Stimulated activated CD8-positive, alpha-beta memory T cell treated with anti-CD3 and anti-CD28 coated beads, Interleukin-12 subunit alpha, Interleukin-12 subunit beta, amount 100 ng/mL, for 4 hours (primary cell): ENCODE data around the gene EIF4G3.

Source experiments
- DNase-seq: peaks from one replicate; pipeline ENCODE4 v3.0.0-alpha.2; 2020; ENCODE audit warnings: low read depth

The EIF4G3 gene

GRCh38 chr1:20988943-20989342 lies 187.8 kb downstream of the EIF4G3 start:
- no peak for DNase-seq

GRCh38 chr1:20987831-20988825 lies 188.6 kb downstream of the EIF4G3 start:
- no peak for DNase-seq

- DNase-seq: no peak
Observed at GRCh38 chr1:20983297-20983889, 193.3 kb downstream of the EIF4G3 start.

GRCh38 chr1:20982316-20982715 lies 194.4 kb downstream of the EIF4G3 start:
- no peak for DNase-seq

GRCh38 chr1:20981915-20982314 lies 194.8 kb downstream of the EIF4G3 start:
- no peak for DNase-seq

GRCh38 chr1:20980051-20980450 lies 196.6 kb downstream of the EIF4G3 start:
- DNase-seq: no peak

GRCh38 chr1:20978413-20978812 lies 198.3 kb downstream of the EIF4G3 start:
- DNase-seq: no peak

- no peak for DNase-seq
Observed at GRCh38 chr1:20975668-20976067, 201.0 kb downstream of the EIF4G3 start.

GRCh38 chr1:20974951-20975350 lies 201.7 kb downstream of the EIF4G3 start:
- DNase-seq: no peak

GRCh38 chr1:20974069-20974468 lies 202.6 kb downstream of the EIF4G3 start:
- DNase-seq: no peak

GRCh38 chr1:20972855-20973254 lies 203.8 kb downstream of the EIF4G3 start:
- DNase-seq: no peak

- DNase-seq: no peak
Observed at GRCh38 chr1:20964540-20965484, 211.9 kb downstream of the EIF4G3 start.

- DNase-seq: no peak
Observed at GRCh38 chr1:20962576-20963258, 214.0 kb downstream of the EIF4G3 start.

- no peak for DNase-seq
Observed at GRCh38 chr1:20958430-20958829, 218.3 kb downstream of the EIF4G3 start.

- DNase-seq: no peak
Observed at GRCh38 chr1:20956272-20956671, 220.4 kb downstream of the EIF4G3 start.

- DNase-seq: no peak
Observed at GRCh38 chr1:20950679-20951078, 226.0 kb downstream of the EIF4G3 start.

GRCh38 chr1:20949871-20950590 lies 226.7 kb downstream of the EIF4G3 start:
- DNase-seq: no peak

- no peak for DNase-seq
Observed at GRCh38 chr1:20948101-20948500, 228.6 kb downstream of the EIF4G3 start.

GRCh38 chr1:20947409-20947808 lies 229.3 kb downstream of the EIF4G3 start:
- DNase-seq: no peak

- DNase-seq: no peak
Observed at GRCh38 chr1:20936621-20937020, 240.1 kb downstream of the EIF4G3 start.

GRCh38 chr1:20936216-20936615 lies 240.5 kb downstream of the EIF4G3 start:
- no peak for DNase-seq
